Ascending aorta (tissue), 2 donors: ENCODE results near the gene ACSM6. TPM values are rescaled to one million over a fixed set of nuclear protein-coding genes. Genes with fewer than 3 reads are reported as not detected.

Experiments
- DNase-seq, 2 donors: peaks; one replicate each; pipeline ENCODE4 v3.0.0-alpha.2; 2019; ENCODE audit warnings: low spot score in 2 of 2
- H3K27ac ChIP-seq, 2 donors: fragments of 200-600 bp; sonication (generic); one replicate each; pipeline ENCODE4 v1.5.1; 2016 to 2017; ENCODE audit warnings: mild to moderate bottlenecking in 1 of 2
- H3K27me3 ChIP-seq: fragments of 200-600 bp; sonication (generic); one replicate; pipeline ENCODE4 v1.5.1; 2017
- H3K36me3 ChIP-seq, 2 donors: fragments of 200-600 bp; sonication (generic); one replicate each; pipeline ENCODE4 v1.5.1; 2016
- H3K4me1 ChIP-seq, 2 donors: fragments of 200-600 bp; sonication (generic); one replicate each; pipeline ENCODE4 v1.5.1; 2016 to 2017; ENCODE audit warnings: mild to moderate bottlenecking in 1 of 2
- H3K4me3 ChIP-seq, 2 donors: fragments of 200-600 bp; sonication (generic); one replicate each; pipeline ENCODE4 v1.5.1; 2016 to 2017; ENCODE audit warnings: mild to moderate bottlenecking in 1 of 2
- H3K9me3 ChIP-seq, 2 donors: fragments of 200-600 bp; sonication (generic); one replicate each; pipeline ENCODE4 v1.5.1; 2016
- intact Hi-C: fragments of 100-400 bp; cut with DNase I; formaldehyde crosslinking; loops from one replicate; pipeline ENCODE4 v1.15.1; 2023
- total RNA-seq: library from RNA; depleted of rRNA; stranded (reverse); fragments of >200 nt; gene quantifications from one replicate; pipeline ENCODE4 v1.1.0, GENCODE V29; 2016
- TF ChIP-seq, protein P1 (sequence below), 3 experiments: fragments of 200-600 bp in 2 of 3; fragments of 450-650 bp in 1 of 3; sonication (generic) in 2 of 3; IDR thresholded peaks; one replicate each; pipeline ENCODE4 v1.5.1; 2016 to 2019; ENCODE audit warnings: antibody characterized with exemption in 3 of 3, mild to moderate bottlenecking in 1 of 3, moderate library complexity in 1 of 3

The ACSM6 gene
- total RNA-seq, 1 donor from 2014 or later: not detected

DNA sequence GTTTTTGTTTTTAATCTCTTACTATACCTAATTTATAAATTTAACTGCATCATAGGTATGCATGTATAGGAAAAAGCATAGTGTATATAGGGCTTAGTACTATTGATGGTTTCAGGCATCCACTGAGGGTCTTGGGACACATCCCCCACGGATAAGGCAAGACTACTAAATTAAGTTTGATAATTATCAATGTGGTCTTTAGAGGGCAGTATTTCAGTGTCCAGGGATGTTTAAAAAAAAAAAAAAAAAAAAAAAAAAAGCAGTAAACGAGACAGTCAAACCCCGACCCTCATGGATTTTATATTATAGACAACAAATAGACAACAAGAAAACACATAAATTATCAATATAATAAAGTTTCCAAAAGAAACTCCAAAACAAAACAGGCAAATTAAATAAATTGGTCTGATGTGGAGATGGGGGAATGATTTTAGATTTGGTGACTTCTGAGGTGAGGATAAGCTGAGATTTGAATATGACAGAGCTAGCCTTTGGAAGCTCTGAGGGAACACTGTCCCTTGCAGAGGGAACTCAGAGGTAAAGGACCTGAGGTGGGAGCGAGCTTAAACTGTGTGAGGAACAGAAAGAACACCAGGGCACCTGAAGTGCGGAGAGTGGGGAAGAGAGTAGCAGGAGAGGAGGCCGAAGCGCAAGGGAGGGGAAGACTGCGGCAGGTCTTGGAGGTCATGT is 14.8 kb downstream of the ACSM6 start:
- Histone ChIP-seq H3K9me3 (no peaks in the 10 kb centered on the region), H3K4me1 (no peaks in the 10 kb centered on the region), H3K36me3 (no peaks in the 10 kb centered on the region), H3K4me3 (no peak overlapping the region), H3K27ac (no peak overlapping the region), H3K27me3 (no peaks in the 10 kb centered on the region)
- TF ChIP-seq, protein P1, sequence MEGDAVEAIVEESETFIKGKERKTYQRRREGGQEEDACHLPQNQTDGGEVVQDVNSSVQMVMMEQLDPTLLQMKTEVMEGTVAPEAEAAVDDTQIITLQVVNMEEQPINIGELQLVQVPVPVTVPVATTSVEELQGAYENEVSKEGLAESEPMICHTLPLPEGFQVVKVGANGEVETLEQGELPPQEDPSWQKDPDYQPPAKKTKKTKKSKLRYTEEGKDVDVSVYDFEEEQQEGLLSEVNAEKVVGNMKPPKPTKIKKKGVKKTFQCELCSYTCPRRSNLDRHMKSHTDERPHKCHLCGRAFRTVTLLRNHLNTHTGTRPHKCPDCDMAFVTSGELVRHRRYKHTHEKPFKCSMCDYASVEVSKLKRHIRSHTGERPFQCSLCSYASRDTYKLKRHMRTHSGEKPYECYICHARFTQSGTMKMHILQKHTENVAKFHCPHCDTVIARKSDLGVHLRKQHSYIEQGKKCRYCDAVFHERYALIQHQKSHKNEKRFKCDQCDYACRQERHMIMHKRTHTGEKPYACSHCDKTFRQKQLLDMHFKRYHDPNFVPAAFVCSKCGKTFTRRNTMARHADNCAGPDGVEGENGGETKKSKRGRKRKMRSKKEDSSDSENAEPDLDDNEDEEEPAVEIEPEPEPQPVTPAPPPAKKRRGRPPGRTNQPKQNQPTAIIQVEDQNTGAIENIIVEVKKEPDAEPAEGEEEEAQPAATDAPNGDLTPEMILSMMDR (IDR thresholded peaks at IDR 0.05): peak in 1 of 3 experiments; percentile 44
- no peak for DNase-seq
- intact Hi-C loops: loop anchor here (2.0 kb wide), 1 partner anchor 34 kb away; no protein-coding TSS in a partner anchor

DNA sequence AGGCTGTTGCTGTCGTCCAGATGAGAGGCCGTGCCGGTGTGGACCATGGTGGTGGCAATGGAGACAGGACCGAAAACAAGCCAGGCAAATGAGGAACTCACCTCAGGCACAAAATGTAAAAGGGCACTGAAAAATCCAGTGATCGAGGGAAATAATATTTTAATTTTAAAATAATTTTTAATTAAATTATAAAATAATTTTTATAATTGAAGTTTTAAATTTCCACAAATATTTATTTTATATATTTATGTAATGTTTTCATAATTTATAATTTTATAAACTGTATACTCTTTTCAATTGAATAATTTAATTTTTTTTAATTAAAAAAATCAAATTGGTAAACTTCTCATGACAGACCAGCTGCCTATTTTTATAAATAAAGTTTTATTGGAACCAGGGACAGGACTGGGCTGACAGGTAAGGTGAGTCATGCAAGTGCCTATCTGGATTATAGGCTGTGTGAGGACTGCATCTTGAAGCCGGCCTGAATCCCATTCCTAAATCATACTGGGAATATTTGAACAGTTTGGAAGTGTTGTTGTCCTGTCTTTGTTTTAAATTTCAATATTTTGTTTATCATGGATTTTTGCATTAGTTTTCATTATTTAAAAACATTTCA is 15.6 kb downstream of the ACSM6 start:
- Histone ChIP-seq H3K4me3 (no peak overlapping the region), H3K27me3 (no peaks in the 10 kb centered on the region), H3K9me3 (no peaks in the 10 kb centered on the region), H3K4me1 (no peaks in the 10 kb centered on the region), H3K36me3 (no peaks in the 10 kb centered on the region), H3K27ac (no peak overlapping the region)
- intact Hi-C loops: loop anchor here (2.0 kb wide), 1 partner anchor 33 kb away; no protein-coding TSS in a partner anchor
- no peak for DNase-seq
- TF ChIP-seq, protein P1 (IDR thresholded peaks at IDR 0.05): no peak

DNA sequence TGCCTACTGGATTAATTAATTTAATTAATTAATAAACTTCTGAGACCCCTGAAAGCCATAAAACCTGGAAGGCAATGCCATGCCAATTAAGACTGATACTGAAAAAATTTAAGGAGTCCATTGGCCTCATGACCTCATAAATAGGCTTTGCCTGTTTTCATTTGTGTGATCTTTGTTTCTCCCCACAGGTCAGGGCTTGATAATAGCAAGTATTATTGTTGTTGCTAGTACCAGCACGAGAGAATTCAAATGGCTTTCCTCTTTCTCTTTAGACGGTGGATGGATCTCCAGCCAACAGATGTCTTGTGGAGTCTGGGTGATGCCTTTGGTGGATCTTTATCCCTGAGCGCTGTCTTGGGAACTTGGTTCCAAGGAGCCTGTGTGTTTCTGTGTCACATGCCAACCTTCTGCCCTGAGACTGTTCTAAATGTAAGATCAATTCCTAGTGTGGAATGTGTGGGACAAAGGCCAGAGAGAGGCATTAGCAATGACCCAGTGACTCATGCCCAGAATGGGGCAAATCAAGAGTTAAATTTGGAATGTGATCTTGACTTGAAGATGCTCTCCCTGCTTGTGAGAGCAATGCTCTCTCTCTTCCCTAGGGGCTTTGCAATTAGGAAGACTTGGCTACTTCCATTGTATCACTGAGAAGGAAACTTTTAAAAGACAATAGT is 17.7 kb downstream of the ACSM6 start:
- H3K9me3 ChIP-seq: no peaks in the 10 kb centered on the region
- no peaks in the 10 kb centered on the region for H3K36me3 ChIP-seq
- H3K27ac ChIP-seq: no peak overlapping the region
- intact Hi-C loops: no loop called here
- no peak for DNase-seq
- no peak overlapping the region for H3K4me3 ChIP-seq
- TF ChIP-seq, protein P1 (IDR thresholded peaks at IDR 0.05): no peak
- H3K4me1 ChIP-seq: peaks cover 0 to under 1% of the 10 kb centered on the region in 2 donors
- H3K27me3 ChIP-seq: no peaks in the 10 kb centered on the region

DNA sequence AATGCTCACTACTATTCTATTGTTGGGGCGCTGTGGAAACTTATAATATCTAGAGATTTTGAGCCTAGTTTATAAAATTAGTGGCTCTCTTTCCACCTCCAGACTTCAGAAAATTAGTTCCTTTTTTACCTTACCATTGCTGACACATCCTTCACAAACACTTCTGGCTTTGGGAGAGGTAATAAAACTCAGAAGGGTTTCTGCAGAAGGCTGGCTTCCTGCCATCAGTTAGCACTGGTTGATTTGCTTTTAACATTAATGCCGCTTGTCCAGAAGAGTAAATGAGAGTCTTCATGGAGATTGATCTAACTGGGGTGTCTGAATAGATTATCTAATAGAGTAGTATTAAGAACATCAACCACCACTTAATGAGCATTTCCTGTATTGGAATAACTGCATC is 20.3 kb downstream of the ACSM6 start:
- no peaks in the 10 kb centered on the region for H3K9me3 ChIP-seq
- no peaks in the 10 kb centered on the region for H3K36me3 ChIP-seq
- peaks cover 0 to 14% of the 10 kb centered on the region in 2 donors for H3K4me1 ChIP-seq
- no peak overlapping the region for H3K27ac ChIP-seq
- intact Hi-C loops: no loop called here
- no peaks in the 10 kb centered on the region for H3K27me3 ChIP-seq
- DNase-seq: no peak
- no peak overlapping the region for H3K4me3 ChIP-seq
- TF ChIP-seq, protein P1 (IDR thresholded peaks at IDR 0.05): no peak

DNA sequence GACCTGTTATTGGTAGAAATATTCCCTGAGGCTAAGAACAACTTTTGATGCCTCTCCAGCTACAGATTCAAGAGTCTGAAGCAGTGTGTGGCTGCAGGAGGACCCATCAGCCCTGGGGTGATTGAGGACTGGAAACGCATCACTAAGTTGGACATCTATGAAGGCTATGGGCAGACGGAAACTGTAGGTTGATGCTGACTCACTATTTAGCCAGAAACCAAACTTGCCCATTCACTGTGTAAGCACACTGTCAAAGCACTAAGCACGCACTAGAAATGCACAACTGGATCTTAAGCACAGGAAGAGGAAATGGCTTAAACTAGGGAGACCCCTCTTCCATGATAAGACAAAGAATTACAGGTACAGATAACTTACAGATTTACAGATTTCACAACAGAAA is 20.8 kb downstream of the ACSM6 start:
- H3K27me3 ChIP-seq: no peaks in the 10 kb centered on the region
- H3K4me3 ChIP-seq: no peak overlapping the region
- intact Hi-C loops: no loop called here
- peaks cover 0 to 14% of the 10 kb centered on the region in 2 donors for H3K4me1 ChIP-seq
- H3K9me3 ChIP-seq: no peaks in the 10 kb centered on the region
- no peak overlapping the region for H3K27ac ChIP-seq
- TF ChIP-seq, protein P1 (IDR thresholded peaks at IDR 0.05): no peak
- DNase-seq: no peak
- no peaks in the 10 kb centered on the region for H3K36me3 ChIP-seq
